ENCODE measurements around the gene FTO.

The FTO gene

DNA sequence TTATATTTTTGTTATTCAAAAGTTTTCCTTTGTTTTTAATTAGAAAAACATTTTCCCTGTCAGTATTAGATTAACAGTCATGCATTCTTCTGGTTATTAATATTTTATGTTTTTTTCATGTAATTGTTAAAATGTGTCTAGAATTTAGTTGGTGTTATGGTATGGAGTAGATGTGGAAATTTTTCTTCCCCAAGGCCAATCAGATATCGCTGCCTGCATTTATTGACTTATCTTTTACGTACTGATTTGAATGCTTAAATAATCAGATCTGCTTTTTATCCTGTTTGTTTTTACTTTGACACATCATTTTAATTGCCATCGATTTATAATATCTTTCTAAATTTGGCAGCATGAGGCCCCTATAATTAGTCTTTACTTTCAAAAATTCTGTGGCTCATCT, 13.6 kb downstream of the FTO start:
- H3K36me3 ChIP-seq (ENCODE audit: insufficient read depth, low read length) = no peaks in the 10 kb centered on the region
- H3K9ac ChIP-seq (ENCODE audit: low read depth, low read length) = no peak overlapping the region
- H3K4me1 ChIP-seq (ENCODE audit: insufficient read depth, low read length) = peaks cover 10% of the 10 kb centered on the region; the same call in 1 of the 2 replicates
- no peaks in the 10 kb centered on the region for H3K9me3 ChIP-seq (ENCODE audit: control insufficient read depth, insufficient read depth, low read length)

DNA sequence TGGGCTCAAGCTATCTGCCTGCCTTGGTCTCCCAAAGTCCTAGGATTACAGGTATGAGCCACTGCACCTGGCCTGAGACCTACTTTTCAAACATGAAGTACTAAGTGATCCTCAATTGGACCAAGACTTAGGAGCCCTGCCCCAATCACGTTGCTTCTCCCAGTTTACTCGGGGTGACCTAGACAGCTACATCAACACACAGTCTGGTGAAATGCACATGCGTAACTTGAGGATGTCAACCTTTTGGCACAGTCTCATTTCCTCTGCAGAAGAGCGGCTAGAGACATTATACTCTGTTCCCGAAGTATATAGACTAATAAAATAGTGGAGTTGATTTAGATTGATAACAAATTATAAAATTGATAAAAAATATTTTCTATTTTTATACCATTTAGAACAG, 17.1 kb downstream of the FTO start:
- Histone ChIP-seq H3K4me1 (ENCODE audit: insufficient read depth, low read length) (no peaks in the 10 kb centered on the region), H3K36me3 (ENCODE audit: insufficient read depth, low read length) (no peaks in the 10 kb centered on the region), H3K9me3 (ENCODE audit: control insufficient read depth, insufficient read depth, low read length) (no peaks in the 10 kb centered on the region), H3K9ac (ENCODE audit: low read depth, low read length) (no peak overlapping the region)

- no peak overlapping the region for H3K9ac ChIP-seq (ENCODE audit: low read depth, low read length)
- H3K4me1 ChIP-seq (ENCODE audit: insufficient read depth, low read length) = no peaks in the 10 kb centered on the region
- no peaks in the 10 kb centered on the region for H3K36me3 ChIP-seq (ENCODE audit: insufficient read depth, low read length)
- no peaks in the 10 kb centered on the region for H3K9me3 ChIP-seq (ENCODE audit: control insufficient read depth, insufficient read depth, low read length)
Observed at GRCh38 chr16:53726625-53727024, 22.7 kb downstream of the FTO start.

- Histone ChIP-seq H3K9me3 (ENCODE audit: control insufficient read depth, insufficient read depth, low read length) (no peaks in the 10 kb centered on the region), H3K9ac (ENCODE audit: low read depth, low read length) (no peak overlapping the region), H3K36me3 (ENCODE audit: insufficient read depth, low read length) (no peaks in the 10 kb centered on the region), H3K4me1 (ENCODE audit: insufficient read depth, low read length) (0 out of 2 replicates have a peak, but pooled peaks cover 5% of the 10 kb centered on the region)
Observed at GRCh38 chr16:53730693-53731092, 26.7 kb downstream of the FTO start.

- Histone ChIP-seq H3K4me1 (ENCODE audit: insufficient read depth, low read length) (0 out of 2 replicates have a peak, but pooled peaks cover 5% of the 10 kb centered on the region), H3K9ac (ENCODE audit: low read depth, low read length) (no peak overlapping the region), H3K9me3 (ENCODE audit: control insufficient read depth, insufficient read depth, low read length) (no peaks in the 10 kb centered on the region), H3K36me3 (ENCODE audit: insufficient read depth, low read length) (no peaks in the 10 kb centered on the region)
Observed at GRCh38 chr16:53732296-53732929, 28.5 kb downstream of the FTO start.

DNA sequence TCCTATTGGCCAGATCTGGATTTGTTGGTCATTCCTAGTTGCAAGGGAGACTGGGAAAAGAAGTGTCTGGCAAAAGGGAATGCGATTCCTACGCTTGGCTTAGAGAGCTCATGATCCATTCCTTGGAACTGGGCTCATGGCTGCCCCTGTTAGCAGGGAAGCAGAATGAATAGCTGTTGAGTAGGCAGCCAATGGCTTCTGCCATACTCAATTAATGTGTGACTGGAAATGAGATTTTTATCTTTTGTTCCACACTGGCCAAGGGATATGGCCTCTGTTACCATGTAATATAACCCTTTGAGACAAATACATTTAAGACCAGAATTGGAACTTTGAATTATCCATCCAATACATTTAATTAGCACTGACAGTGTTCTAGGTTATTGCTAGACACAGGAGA, 31.0 kb downstream of the FTO start:
- H3K9me3 ChIP-seq (ENCODE audit: control insufficient read depth, insufficient read depth, low read length) = no peaks in the 10 kb centered on the region
- 0 out of 2 replicates have a peak, but pooled peaks cover 5% of the 10 kb centered on the region for H3K4me1 ChIP-seq (ENCODE audit: insufficient read depth, low read length)
- H3K9ac ChIP-seq (ENCODE audit: low read depth, low read length) = no peak overlapping the region

DNA sequence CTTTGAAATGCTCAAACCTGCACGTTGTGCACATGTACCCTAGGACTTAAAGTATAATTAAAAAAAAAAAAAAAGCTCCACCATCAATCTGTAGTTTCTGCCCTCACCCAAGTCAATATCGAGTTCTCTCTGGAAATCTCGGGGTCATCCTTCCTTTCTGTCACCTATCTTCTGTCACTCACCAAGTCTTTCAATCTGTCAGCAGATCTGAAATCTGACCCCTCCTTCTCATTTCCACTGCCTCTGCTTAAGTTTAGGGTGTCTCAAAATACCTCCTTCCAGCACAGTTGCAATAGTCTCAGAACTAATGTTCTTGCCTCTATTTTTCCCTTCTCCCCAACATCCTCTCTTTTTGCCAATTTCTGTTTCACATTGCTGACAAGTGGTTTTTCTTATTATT, 32.3 kb downstream of the FTO start:
- no peaks in the 10 kb centered on the region for H3K9me3 ChIP-seq (ENCODE audit: control insufficient read depth, insufficient read depth, low read length)
- H3K9ac ChIP-seq (ENCODE audit: low read depth, low read length) = no peak overlapping the region
- no peaks in the 10 kb centered on the region for H3K36me3 ChIP-seq (ENCODE audit: insufficient read depth, low read length)
- 0 out of 2 replicates have a peak, but pooled peaks cover 5% of the 10 kb centered on the region for H3K4me1 ChIP-seq (ENCODE audit: insufficient read depth, low read length)

More for the DNA sequence above, 31.0 kb downstream of the FTO start:
- H3K36me3 ChIP-seq (ENCODE audit: insufficient read depth, low read length) = no peaks in the 10 kb centered on the region

DNA sequence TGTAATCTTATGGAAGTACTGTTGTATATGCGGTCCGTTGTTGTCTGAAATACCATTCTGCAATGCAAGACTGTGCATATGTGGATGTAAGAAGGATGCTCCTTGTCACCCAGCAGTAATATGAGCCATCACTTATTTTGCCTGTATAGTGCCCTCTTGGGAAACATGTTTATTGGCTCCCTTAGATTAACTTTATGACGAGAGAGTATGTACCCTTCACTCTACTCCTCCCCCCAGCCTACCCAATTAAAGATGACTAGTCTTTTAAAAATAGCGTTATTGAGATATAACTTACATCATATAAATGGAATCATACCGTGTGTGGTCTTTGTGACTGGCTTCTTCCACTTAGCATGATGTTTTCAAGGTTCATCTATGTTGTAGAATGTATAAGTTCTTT, 33.6 kb downstream of the FTO start:
- no peaks in the 10 kb centered on the region for H3K9me3 ChIP-seq (ENCODE audit: control insufficient read depth, insufficient read depth, low read length)
- no peaks in the 10 kb centered on the region for H3K36me3 ChIP-seq (ENCODE audit: insufficient read depth, low read length)

DNA sequence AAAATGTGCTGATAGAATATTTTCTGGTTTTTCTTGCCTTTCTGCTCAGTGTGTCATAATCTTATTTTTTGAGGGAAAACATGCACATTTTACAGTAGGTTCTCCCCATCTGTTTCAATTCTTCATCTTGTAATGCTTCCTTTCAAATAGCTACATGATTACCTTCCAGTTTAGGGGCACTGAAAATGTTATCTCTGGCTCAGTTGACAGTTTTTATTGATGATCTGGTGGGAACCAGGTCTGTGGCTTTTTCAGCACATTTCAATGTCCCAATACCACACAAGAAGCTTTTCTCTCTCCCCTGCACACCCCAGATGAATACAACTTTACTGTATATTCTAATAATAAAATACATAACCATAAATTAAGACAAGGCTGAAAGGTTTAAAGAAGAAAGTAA, 36.5 kb downstream of the FTO start:
- Histone ChIP-seq H3K4me1 (ENCODE audit: insufficient read depth, low read length) (peaks cover 19% of the 10 kb centered on the region), H3K9ac (ENCODE audit: low read depth, low read length) (no peak overlapping the region), H3K9me3 (ENCODE audit: control insufficient read depth, insufficient read depth, low read length) (no peaks in the 10 kb centered on the region), H3K36me3 (ENCODE audit: insufficient read depth, low read length) (no peaks in the 10 kb centered on the region)

More for the DNA sequence above, 33.6 kb downstream of the FTO start:
- 0 out of 2 replicates have a peak, but pooled peaks cover 2% of the 10 kb centered on the region for H3K4me1 ChIP-seq (ENCODE audit: insufficient read depth, low read length)
- H3K9ac ChIP-seq (ENCODE audit: low read depth, low read length) = no peak overlapping the region

DNA sequence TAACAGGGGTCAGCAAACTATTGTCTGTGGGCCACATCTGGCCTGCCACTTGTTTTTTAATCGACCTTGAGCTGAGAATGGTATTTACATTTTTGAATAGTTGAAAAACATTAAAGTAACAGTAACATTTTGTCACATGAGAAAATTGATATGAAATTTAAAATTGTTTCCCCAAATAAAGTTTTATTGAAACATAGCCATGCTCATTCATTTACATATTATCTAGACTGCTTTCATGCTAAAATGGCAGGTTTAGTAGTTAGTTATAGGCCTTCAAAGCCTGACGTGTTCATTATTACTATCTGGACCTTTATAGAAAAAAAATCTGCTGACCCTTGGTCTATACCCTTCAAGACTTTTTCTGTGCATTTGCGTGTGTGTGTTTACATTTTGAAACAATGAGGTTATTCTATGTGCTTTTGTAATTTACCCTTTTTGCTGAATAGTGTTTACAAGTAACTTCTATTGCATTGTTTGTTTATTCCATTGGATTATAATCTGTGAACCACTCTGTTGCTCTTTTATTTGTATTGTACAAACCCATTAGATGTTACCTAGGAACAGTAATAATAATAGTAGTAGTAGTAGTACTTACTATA, 37.1 kb downstream of the FTO start:
- no peaks in the 10 kb centered on the region for H3K36me3 ChIP-seq (ENCODE audit: insufficient read depth, low read length)
- 0 out of 2 replicates have a peak, but pooled peaks cover under 1% of the 10 kb centered on the region for H3K9me3 ChIP-seq (ENCODE audit: control insufficient read depth, insufficient read depth, low read length)
- H3K9ac ChIP-seq (ENCODE audit: low read depth, low read length) = no peak overlapping the region
- peaks cover 19% of the 10 kb centered on the region for H3K4me1 ChIP-seq (ENCODE audit: insufficient read depth, low read length)

- H3K36me3 ChIP-seq (ENCODE audit: insufficient read depth, low read length) = no peaks in the 10 kb centered on the region
- no peak overlapping the region for H3K9ac ChIP-seq (ENCODE audit: low read depth, low read length)
- H3K4me1 ChIP-seq (ENCODE audit: insufficient read depth, low read length) = peaks cover 19% of the 10 kb centered on the region
- 0 out of 2 replicates have a peak, but pooled peaks cover 3% of the 10 kb centered on the region for H3K9me3 ChIP-seq (ENCODE audit: control insufficient read depth, insufficient read depth, low read length)
Observed at GRCh38 chr16:53741546-53741945, 37.6 kb downstream of the FTO start.

DNA sequence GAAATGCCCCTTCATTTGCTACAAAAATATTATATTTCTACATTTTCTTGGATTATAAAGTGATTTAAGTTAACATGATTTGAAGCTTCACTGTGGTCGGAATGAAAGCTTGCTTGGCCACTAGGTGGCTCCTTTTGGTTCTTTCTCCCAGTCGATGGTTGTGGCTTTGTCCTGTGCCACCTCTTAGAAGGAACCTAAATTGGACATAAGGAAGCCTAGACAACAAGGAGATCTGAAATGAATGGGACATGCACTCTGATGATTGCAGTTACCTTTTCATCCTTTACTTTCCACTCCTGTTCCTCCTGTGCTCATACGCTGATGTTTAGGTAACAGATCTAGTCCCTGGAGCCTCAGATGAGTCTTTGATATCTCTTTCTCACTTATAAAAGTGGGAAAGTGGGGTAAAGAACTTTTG, 39.2 kb downstream of the FTO start:
- Histone ChIP-seq H3K9ac (ENCODE audit: low read depth, low read length) (no peak overlapping the region), H3K36me3 (ENCODE audit: insufficient read depth, low read length) (no peaks in the 10 kb centered on the region), H3K9me3 (ENCODE audit: control insufficient read depth, insufficient read depth, low read length) (0 out of 2 replicates have a peak, but pooled peaks cover 3% of the 10 kb centered on the region), H3K4me1 (ENCODE audit: insufficient read depth, low read length) (peaks cover 19% of the 10 kb centered on the region)

DNA sequence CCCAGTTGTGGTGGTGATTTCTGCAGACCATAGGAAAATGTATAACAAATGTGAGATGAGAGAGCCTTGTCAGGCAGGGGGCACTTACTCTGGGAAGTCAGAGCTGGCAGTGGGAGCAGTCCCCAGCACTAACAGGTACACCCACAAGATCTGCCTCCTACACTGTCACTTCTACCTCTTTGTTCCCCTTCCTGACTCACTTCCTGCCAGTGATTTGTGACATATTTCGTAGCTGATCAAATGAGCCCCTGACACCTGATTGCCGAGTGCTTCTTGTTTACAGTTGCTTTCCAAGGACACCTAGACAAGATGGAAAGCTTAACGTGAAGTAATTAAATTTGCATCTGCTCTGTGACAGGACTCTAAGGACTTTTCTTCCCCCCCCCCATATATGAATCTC, 40.5 kb downstream of the FTO start:
- no peaks in the 10 kb centered on the region for H3K36me3 ChIP-seq (ENCODE audit: insufficient read depth, low read length)
- H3K9ac ChIP-seq (ENCODE audit: low read depth, low read length) = no peak overlapping the region
- 0 out of 2 replicates have a peak, but pooled peaks cover 3% of the 10 kb centered on the region for H3K9me3 ChIP-seq (ENCODE audit: control insufficient read depth, insufficient read depth, low read length)
- peaks cover 19% of the 10 kb centered on the region for H3K4me1 ChIP-seq (ENCODE audit: insufficient read depth, low read length)

DNA sequence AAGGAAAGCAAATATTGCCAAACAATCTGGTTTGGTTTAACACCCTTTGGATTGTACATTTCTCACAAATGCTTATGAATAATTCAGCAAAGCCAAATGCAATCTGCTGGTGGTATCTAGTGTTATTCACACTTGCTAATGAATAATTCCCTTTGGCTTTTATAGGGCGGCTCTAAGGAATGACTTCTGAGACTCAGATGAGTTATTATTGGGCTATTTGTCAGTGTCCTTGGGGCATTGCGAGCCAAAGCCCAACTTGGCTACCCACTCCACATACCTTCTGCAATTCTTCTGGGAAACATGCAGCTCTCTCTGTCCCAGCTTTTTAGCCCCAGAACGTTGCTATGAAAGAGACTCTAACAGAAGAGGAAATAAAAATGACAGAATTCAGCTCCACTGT, 41.1 kb downstream of the FTO start:
- H3K4me1 ChIP-seq (ENCODE audit: insufficient read depth, low read length) = peaks cover 19% of the 10 kb centered on the region
- no peak overlapping the region for H3K9ac ChIP-seq (ENCODE audit: low read depth, low read length)
- no peaks in the 10 kb centered on the region for H3K36me3 ChIP-seq (ENCODE audit: insufficient read depth, low read length)
- H3K9me3 ChIP-seq (ENCODE audit: control insufficient read depth, insufficient read depth, low read length) = 0 out of 2 replicates have a peak, but pooled peaks cover 3% of the 10 kb centered on the region

DNA sequence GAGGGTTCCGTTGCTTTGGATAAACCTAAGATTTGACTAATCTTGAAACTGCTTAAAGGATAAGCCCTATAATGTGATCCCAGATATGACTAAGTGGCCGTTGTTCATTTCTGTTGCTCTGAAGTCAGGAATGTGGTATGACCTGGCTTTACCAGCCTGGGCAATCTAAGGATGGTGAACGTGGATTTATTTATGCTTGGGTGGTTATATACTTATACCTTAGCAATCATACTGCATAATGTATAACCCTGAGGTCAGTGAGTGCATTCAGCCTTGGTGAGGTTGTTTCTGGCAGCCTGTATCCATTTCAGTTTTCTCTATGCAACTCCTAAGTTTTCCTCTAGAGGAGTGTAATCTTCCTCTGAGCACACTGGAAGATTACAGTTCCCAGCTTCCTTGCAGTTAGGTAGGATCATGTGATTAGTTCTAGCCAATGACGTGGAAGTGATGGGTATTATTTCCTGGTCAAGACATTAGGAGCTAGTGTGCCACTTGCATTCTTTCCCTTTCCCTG, 41.9 kb downstream of the FTO start:
- Histone ChIP-seq H3K9me3 (ENCODE audit: control insufficient read depth, insufficient read depth, low read length) (0 out of 2 replicates have a peak, but pooled peaks cover 3% of the 10 kb centered on the region), H3K36me3 (ENCODE audit: insufficient read depth, low read length) (no peaks in the 10 kb centered on the region), H3K4me1 (ENCODE audit: insufficient read depth, low read length) (peaks cover 19% of the 10 kb centered on the region), H3K9ac (ENCODE audit: low read depth, low read length) (no peak overlapping the region)
